Skeletal muscle tissue (tissue), 4 donors: ENCODE results near the gene FAM83F. TPM values are rescaled to one million over a fixed set of nuclear protein-coding genes. Genes with fewer than 3 reads are reported as not detected.

Experiments used
- H3K27ac ChIP-seq: one replicate; pipeline ENCODE4 v1.7.0; 2013; ENCODE audit warnings: mild to moderate bottlenecking, low read depth, low read length, inconsistent platforms
- H3K27me3 ChIP-seq, 3 donors: one replicate each; pipeline ENCODE4 v1.7.0; 2013; ENCODE audit warnings: low read length in 3 of 3; ENCODE audit not compliant: control insufficient read depth in 3 of 3, insufficient read depth in 3 of 3
- H3K36me3 ChIP-seq, 3 donors: one replicate each; pipeline ENCODE4 v1.7.0; 2013; ENCODE audit warnings: low read length in 3 of 3; ENCODE audit not compliant: control insufficient read depth in 3 of 3, insufficient read depth in 3 of 3
- H3K4me1 ChIP-seq, 3 donors: one replicate each; pipeline ENCODE4 v1.7.0; 2013; ENCODE audit warnings: low read length in 3 of 3, mild to moderate bottlenecking in 3 of 3; ENCODE audit not compliant: control insufficient read depth in 3 of 3, insufficient read depth in 3 of 3
- H3K4me3 ChIP-seq, 3 donors: one replicate each; pipeline ENCODE4 v1.7.0; 2013; ENCODE audit warnings: low read length in 3 of 3
- H3K9ac ChIP-seq, 3 donors: one replicate each; pipeline ENCODE4 v1.7.0; 2013; ENCODE audit warnings: low read length in 3 of 3, mild to moderate bottlenecking in 3 of 3, moderate library complexity in 2 of 3, low read depth in 1 of 3
- H3K9me3 ChIP-seq, 3 donors: one replicate each; pipeline ENCODE4 v1.7.0; 2013; ENCODE audit warnings: low read length in 3 of 3; ENCODE audit not compliant: control insufficient read depth in 3 of 3
- total RNA-seq: library from RNA; depleted of rRNA; stranded (reverse); fragments of >200 nt; gene quantifications from one replicate; pipeline ENCODE4 v1.2.3, GENCODE V29; 2014
- donor health status: Osteomylitis.

FAM83F gene
- total RNA-seq, 1 donor from 2014 or later, result under 0.01 TPM

DNA sequence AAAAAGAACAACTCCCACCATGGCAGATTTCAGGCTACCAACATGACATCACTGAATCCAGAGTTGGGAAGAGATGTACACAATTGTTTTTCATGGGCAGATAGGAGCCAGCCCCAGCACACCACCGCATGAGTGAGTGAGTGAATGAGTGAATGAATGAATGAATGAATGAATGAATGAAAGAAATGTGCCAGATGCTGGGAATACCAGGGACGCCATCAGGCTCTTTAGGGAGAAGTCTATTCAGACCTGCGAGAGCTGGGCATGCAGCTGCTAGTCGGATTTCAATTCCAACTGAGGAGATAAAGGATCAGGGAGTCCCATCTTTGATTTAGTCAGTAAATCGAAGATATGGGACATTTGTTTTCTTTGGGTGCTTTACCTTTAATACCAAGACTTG, 15.3 kb upstream of the FAM83F start:
- H3K4me3 ChIP-seq, result no peak overlapping the region
- peaks cover 24 to 30% (median 29%) of the 10 kb centered on the region in 3 donors for H3K27me3 ChIP-seq
- no peaks in the 10 kb centered on the region for H3K4me1 ChIP-seq
- no peak overlapping the region for H3K27ac ChIP-seq
- no peak overlapping the region for H3K9ac ChIP-seq
- H3K36me3 ChIP-seq, result no peaks in the 10 kb centered on the region
- H3K9me3 ChIP-seq, result no peaks in the 10 kb centered on the region

DNA sequence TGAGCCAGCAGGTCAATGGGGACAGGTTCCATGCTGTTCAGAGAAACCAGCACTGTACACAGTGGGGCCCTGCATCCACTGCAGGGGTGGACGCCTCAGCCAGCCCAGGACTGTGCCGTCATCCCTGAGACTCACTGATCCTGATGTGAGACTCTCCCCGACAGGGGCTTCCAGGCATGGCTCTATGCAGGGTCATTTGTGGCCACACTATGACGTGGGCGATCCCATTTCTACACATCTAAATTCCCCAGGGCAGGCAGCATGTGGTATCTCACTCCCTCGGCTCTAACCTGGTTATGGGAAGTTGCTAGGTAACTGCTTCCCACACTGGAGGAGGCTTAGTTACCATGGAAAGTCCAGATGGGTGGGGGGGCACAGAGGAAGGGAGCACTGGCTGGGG, 14.2 kb upstream of the FAM83F start:
- H3K36me3 ChIP-seq, result no peaks in the 10 kb centered on the region
- H3K27ac ChIP-seq, result no peak overlapping the region
- H3K9ac ChIP-seq, result no peak overlapping the region
- no peak overlapping the region for H3K4me3 ChIP-seq
- no peaks in the 10 kb centered on the region for H3K4me1 ChIP-seq
- peaks cover 25 to 29% (median 26%) of the 10 kb centered on the region in 3 donors for H3K27me3 ChIP-seq
- H3K9me3 ChIP-seq, result no peaks in the 10 kb centered on the region

DNA sequence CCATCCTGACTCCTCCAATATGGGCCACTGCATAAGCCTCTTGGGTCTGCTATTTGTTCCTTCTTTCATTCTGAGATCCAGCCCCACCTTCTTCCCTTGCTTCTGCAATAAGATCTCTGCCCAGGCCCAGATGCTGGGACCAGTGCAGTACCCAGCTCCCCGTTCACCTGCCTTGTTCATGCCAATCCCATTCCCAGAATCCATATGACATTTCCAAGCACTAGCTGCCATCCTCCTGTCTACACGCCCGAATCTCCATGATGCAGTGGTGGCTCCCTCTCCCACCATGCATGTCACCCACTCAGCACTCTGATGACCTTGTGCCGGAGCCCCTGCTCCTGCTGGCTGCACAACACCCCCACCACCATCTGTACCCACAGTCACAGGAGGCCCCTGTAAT, 11.4 kb upstream of the FAM83F start:
- Histone ChIP-seq H3K27me3 (peaks cover 9 to 18% (median 15%) of the 10 kb centered on the region in 3 donors), H3K9me3 (no peaks in the 10 kb centered on the region), H3K27ac (no peak overlapping the region), H3K4me1 (no peaks in the 10 kb centered on the region), H3K36me3 (no peaks in the 10 kb centered on the region), H3K4me3 (no peak overlapping the region), H3K9ac (no peak overlapping the region)

DNA sequence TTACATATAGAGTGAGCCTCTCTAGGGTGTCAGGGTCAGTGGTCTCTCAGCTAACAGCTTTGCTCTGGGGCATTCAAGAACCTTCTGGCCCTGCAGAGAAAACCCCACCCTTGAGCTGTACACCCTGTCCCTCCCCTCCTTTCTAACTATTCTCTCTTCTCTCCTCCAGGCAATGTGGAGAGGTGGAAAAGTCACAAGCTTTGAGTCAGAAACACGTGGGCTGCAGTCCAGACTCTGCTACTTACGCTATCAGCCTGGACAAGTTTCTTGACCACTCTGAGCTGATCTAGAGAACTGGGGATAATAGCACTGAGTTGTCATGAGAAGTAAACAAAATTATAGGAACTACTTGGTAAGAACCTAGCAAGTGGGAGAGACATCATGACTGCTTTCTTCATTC, 10.7 kb upstream of the FAM83F start:
- H3K4me1 ChIP-seq, result no peaks in the 10 kb centered on the region
- no peaks in the 10 kb centered on the region for H3K9me3 ChIP-seq
- H3K36me3 ChIP-seq, result no peaks in the 10 kb centered on the region
- H3K4me3 ChIP-seq, result no peak overlapping the region
- H3K27me3 ChIP-seq, result peaks cover 9 to 17% (median 15%) of the 10 kb centered on the region in 3 donors
- H3K9ac ChIP-seq, result no peak overlapping the region
- H3K27ac ChIP-seq, result no peak overlapping the region

DNA sequence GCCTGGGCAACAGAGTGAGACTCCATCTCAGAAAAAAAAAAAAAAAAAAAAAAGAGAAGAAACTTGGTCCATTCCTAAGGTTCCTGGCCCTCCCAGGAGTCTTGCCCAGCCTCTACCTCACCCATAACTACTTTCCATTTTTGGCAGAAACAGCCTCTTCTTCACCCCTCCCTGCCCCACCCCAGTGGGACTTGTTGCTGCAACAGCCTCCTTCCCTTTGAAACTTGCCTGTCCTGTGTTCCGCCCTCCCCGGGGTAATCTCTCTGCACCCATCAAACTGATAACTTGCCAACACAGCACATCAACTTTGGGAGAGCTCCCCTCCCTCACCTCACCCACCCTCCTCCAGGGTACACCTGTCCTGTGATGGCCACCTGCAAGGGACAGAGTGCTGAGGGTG, 10.0 kb upstream of the FAM83F start:
- H3K36me3 ChIP-seq, result no peaks in the 10 kb centered on the region
- H3K9me3 ChIP-seq, result no peaks in the 10 kb centered on the region
- no peak overlapping the region for H3K9ac ChIP-seq
- H3K4me1 ChIP-seq, result no peaks in the 10 kb centered on the region
- no peak overlapping the region for H3K4me3 ChIP-seq
- H3K27ac ChIP-seq, result no peak overlapping the region
- H3K27me3 ChIP-seq, result peaks cover 6 to 19% (median 15%) of the 10 kb centered on the region in 3 donors

DNA sequence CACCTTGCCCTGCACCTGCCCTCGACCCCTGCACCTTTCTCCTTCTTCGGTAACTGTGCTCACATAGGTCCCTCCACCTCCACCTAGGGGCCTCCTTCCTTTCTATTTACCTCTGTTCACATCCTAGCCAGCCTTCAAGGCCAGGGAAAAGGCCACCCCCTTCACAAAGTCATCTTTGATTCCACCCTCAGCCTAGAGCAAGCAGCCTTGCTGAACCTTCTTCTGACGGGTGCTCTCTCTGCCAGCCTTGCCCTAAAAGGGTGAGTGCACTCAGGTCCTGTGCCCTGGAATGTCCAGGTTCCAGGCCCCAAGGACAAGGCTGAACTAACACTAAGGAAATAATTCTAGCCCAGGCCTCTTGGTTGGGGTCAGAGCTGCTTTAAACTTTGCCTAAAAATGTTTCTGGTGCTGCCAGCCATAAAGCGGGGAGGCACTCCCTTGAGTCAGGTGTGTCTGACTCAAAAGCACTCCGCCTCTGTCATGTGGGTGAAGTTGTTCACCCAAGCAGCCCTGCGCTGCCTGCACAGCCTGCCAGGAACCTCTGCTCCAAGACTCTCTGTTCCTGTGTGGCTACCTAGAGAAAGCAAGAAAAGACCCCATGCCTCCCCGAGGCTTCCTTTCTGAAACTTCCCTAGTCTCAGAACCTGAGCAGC, 9.2 kb upstream of the FAM83F start:
- Histone ChIP-seq H3K4me3 (no peak overlapping the region), H3K27ac (no peak overlapping the region), H3K36me3 (no peaks in the 10 kb centered on the region), H3K9ac (no peak overlapping the region), H3K4me1 (no peaks in the 10 kb centered on the region), H3K9me3 (no peaks in the 10 kb centered on the region), H3K27me3 (peaks cover 6 to 14% (median 12%) of the 10 kb centered on the region in 3 donors)

DNA sequence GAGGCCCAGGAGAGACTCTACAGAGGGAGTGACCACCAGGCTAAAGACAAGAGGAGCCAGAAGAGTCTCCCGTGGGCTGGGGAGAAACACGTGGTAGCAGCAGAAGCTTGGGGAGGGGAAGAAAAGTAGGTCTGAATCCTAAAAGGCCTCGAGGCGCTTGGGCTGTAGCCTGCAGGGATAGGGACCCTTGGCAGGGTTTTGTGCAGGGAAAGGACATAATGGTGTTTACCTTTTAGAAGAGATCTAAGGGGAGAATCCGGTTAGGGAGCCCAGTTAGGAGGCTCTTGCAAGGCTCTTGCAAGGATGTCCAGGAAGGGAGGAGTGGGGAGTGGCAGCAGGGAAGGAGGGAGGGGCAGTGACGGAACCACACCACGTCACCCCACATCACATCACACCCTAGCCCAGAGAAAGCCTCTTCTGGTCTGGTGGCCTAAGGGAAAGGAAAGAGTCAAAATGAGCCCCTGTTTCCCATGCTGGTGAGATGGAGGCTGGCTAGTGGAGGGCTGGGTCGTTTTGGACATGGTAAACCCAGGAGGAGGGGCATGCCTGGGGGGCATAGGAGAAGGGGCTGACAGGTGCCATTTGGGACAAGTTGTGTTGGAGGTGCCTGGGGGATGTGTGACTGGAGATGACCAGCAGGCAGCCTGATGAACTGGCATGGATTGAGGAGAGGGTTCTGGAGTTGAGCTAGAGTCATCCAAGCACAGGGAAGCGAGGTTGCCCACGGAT, 6.2 kb upstream of the FAM83F start:
- Histone ChIP-seq H3K27ac (no peak overlapping the region), H3K4me1 (peaks cover 0 to 3% (median 0%) of the 10 kb centered on the region in 3 donors), H3K9ac (no peak overlapping the region), H3K9me3 (no peaks in the 10 kb centered on the region), H3K36me3 (no peaks in the 10 kb centered on the region), H3K4me3 (no peak overlapping the region), H3K27me3 (peaks cover 1 to 15% (median 8%) of the 10 kb centered on the region in 3 donors)

DNA sequence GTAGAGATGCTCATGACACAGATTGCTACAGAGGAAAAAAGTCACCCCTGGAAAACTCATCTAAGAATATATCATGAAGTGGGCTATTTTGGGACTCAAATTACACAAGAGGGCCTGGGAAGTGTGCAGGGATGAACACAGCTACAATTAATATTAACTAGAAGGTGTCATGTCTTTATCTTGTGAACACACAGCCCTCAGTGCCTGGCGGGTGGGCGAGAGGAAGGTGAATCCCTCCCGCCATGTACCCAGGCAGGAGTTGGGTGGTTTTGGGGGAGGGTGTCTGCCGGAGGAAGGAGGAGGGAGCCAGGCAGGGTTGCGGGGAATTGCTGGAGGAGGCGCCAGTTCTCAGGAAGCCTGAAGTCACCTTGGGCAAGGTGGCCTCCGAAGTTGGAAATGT, 5.1 kb upstream of the FAM83F start:
- peaks cover 0 to 3% (median 0%) of the 10 kb centered on the region in 3 donors for H3K4me1 ChIP-seq
- peaks cover 10 to 25% (median 10%) of the 10 kb centered on the region in 3 donors for H3K27me3 ChIP-seq
- H3K36me3 ChIP-seq, result no peaks in the 10 kb centered on the region
- no peak overlapping the region for H3K4me3 ChIP-seq
- no peaks in the 10 kb centered on the region for H3K9me3 ChIP-seq
- no peak overlapping the region for H3K27ac ChIP-seq
- H3K9ac ChIP-seq, result no peak overlapping the region

DNA sequence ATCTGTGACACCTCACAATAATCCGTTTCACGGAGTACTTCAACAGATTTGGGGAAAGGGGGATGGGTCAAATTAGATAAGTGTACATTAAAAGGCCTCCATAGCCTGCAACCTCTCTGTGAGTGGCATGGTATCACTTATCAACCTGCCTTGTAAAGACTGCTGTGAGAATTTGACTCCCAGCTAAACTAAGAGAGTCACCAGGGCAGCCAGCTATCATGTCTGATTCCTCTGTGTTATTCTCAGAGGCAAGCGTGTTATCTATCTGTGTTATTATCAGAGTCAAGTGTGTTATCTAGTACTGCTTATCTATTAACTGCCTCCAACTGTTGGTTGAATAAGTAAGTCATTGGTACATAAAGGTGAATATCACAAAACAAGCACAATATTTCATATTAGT, 4.1 kb upstream of the FAM83F start:
- Histone ChIP-seq H3K9ac (no peak overlapping the region), H3K4me1 (peaks cover 0 to 3% (median 0%) of the 10 kb centered on the region in 3 donors), H3K27ac (no peak overlapping the region), H3K36me3 (no peaks in the 10 kb centered on the region), H3K27me3 (peaks cover 15 to 31% (median 16%) of the 10 kb centered on the region in 3 donors), H3K9me3 (no peaks in the 10 kb centered on the region), H3K4me3 (no peak overlapping the region)

DNA sequence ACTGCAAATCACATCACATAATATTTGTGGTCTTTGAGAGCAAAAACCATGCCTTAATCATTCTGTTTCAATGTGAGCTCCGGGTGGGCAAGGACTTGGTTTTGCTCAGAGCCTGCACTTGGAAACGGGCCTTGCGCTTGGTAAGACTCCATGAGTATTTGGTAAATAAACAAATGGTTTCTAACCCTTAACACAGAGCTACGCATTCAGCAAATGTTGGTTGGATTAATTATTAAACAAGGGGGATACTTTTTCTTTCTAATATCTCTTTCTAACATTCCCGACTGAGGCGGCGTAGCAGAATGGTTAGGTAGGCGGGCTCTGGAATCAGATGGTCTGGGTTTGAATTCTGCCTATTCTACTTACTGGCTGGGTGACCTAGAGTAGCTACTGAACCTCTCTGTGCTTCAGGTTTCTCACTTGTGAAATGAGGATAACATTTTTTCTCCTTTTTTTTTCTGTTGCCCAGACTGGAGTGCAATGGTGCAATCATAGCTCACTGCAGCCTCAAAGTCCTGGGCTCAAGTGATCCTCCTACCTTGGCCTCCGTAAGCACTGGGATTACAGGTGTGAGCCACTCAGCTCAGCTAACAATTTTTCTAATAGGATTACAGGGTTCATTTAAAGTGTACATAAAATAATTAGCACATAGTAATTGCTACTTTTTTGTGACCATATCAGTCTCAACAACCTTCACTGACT, 3.4 kb upstream of the FAM83F start:
- H3K36me3 ChIP-seq, result no peaks in the 10 kb centered on the region
- H3K27me3 ChIP-seq, result peaks cover 21 to 33% (median 21%) of the 10 kb centered on the region in 3 donors
- H3K27ac ChIP-seq, result no peak overlapping the region
- peaks cover 0 to 3% (median 0%) of the 10 kb centered on the region in 3 donors for H3K4me1 ChIP-seq
- H3K9ac ChIP-seq, result no peak overlapping the region
- H3K4me3 ChIP-seq, result no peak overlapping the region
- H3K9me3 ChIP-seq, result no peaks in the 10 kb centered on the region
